Right kidney (tissue), 1 donor: Measurements from ENCODE around the gene SLA2.

ENCODE experiments used
- DNase-seq: peaks from one replicate; pipeline ENCODE4 v3.0.0-alpha.2; 2016

The SLA2 gene

GRCh38 chr20:36607586-36608387 lies 38.2 kb downstream of the SLA2 start:
- DNase-seq: no peak

DNA sequence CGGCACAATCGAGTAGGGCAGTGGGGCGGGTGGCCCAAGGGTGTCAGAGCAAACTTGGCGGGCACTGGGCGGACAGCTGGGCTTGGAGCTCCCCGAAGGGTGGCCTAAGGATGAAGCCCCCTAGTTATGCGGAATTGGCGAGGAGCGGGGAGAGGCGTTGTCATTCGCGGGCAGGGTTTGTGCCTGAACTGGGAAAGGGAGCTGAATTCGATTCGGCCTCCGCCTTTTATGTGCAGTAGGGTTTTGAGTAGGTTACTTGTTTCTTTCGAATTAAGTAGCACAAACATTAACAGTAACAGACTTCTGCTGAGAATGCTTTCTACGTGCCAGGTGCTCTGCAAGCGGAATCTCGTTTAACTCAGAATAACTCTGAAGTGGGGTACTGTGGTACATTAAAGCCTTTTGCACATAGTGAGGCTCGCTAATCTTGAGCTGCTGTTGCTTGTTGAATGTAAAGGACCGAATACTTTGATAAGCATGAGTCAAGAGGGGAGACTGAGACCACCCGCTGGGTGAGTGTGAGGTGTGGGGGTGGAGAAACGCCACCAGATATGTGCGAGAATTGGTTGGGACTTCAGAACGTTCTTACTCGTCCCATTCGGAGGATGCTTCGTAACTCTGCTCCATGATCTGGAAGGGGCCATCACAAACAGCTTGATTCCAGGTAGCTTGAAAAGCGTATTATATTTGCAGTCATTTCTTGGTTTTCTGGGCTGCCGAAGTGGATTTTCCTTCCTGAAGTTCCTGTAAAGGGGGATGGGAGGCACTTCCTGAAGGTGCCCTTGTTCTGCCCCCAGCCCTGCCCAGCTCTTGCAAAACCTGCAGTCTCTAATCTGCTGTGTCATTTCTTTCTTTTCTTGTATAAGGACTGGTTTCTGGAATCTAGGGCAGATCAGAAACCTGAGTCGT lies 39.6 kb downstream of the SLA2 start:
- no peak for DNase-seq

DNA sequence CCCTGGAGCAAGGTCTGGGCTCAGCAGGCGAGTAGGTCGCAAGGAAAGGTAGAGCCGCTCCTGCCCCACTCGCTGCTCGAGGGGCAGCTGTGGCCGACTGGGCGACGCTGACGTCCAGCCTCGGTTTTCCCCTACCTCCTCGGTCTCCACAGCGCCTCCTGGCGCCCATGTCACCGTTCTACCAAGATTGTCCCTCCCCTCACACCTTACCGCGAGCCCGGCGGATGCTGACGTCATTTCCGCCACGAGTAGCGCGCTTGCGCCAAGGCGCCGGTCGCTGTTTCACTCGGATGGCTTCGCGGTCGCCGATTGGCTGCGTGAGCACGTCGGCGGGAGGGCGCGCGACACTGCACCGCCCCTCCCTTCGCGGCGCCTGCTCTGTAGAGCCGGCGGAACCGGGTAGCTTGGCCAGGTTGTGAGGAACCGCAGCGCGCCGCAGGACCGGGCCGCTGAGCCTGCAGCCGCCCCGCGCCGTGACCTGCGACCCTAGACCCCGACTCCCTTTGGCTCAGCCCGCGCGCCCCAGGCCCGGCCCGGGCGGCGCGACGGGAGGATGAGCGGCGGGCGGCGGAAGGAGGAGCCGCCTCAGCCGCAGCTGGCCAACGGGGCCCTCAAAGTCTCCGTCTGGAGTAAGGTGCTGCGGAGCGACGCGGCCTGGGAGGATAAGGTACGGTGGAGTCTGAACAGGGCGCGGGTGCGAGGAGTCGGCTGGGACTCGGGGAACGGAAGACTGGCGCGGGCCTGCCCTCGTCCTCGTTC lies 40.4 kb downstream of the SLA2 start, which contains the start of gene RAB5IF:
TSS of gene RAB5IF (plus strand) at position 381 of the 759 bp plus-strand sequence. CDS start at position 554, 173 bp downstream.
- DNase-seq: peak; percentile 97

GRCh38 chr20:36604952-36605398 lies 41.0 kb downstream of the SLA2 start:
- no peak for DNase-seq

- no peak for DNase-seq
Observed at GRCh38 chr20:36601540-36601939, 44.5 kb downstream of the SLA2 start.

- no peak for DNase-seq
Observed at GRCh38 chr20:36599912-36600345, 46.1 kb downstream of the SLA2 start.

DNA sequence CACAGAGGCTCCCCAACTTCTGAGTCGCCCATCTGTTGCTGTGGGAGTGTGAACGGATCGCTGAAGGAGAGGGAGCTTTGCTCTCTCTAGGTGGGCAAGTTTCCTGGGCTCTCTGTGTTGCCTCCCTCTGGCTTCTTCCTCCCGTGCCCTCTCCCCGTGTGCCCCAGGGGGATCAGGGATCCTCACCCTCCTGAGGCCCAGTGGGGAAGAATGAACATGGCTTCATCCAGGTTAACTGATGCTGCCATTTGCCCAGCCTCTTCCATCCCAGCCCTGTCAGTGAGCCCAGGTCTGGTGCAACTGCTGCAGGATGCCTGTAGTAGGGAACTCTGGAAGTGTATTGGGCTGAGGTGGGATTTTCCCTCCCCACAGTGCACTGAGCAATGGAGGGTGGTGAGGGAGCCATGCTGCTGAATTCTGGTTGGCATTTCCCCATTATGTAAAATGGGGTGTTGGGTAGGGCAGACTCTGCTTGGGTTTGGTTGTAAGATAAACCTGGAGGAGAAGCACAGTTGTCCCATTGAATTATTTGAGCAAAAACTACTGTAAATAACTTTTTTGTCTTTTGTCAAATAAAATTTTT lies 52.6 kb downstream of the SLA2 start:
- DNase-seq: no peak

GRCh38 chr20:36591854-36592641 lies 53.9 kb downstream of the SLA2 start:
- no peak for DNase-seq

GRCh38 chr20:36591281-36591680 lies 54.7 kb downstream of the SLA2 start:
- no peak for DNase-seq

DNA sequence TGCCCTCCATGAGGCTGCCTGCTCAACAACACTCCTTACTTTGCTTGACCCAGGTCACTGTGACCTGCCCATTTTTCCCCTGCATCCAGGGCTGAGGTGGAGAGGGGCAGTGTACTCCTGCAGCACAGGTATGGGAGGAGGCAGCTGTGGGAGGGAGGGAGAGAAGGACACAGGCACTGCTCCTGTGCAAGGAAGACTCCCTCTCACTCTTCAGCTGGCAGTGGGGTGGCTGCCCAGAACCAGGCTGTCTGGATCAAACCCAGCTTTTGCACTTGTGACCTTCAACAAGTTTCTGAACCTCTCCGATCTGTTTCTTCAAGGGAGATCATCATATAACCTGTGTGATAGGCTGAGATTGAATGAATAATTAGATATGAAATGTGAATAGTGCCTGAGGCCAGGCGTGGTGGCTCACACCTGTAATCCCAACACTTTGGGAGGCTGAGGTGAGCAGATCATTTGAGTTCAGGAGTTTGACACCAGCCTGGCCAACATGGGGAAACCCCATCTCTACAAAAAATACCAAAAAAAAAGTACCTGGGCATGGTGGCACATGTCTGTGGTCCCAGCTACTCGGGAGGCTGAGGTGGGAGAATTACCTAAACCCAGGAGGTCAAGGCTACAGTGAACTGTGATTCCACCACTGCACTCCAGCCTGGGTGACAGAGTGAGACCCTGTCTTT lies 58.5 kb downstream of the SLA2 start:
- no peak for DNase-seq

DNA sequence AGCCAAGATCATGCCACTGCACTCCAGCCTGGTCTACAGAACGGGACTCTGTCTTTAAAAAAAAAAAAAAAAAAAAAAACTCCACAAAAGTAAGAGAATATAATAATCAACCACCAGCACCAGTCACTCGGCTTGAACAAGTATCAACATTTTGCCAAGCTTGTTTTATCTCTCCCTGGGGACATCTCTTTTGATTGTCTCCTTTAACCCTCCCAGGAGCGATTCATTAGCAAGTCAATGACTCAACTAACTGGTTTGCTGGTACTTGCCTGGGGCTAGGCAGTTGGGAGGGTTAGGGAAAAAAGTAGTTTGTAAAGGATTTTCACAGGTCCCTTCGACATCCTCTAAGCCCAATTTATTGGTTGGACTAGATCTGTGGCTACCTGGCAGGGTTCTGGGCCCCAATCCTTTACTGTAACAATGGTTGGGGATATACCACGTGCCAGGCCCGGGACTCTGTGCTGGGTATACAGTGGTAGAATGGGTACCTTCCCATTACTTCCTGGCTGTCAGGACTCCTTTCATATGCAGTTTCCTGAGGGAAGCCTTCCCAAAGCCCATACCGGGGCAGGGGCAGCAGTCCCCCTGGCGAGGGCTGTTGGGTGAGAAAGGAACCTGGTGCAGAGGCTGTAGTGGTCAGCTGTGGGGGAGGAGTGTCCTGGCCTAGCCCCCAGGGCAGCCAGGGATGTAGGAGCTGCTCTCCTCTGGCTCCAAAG lies 60.4 kb downstream of the SLA2 start:
- DNase-seq: no peak

DNA sequence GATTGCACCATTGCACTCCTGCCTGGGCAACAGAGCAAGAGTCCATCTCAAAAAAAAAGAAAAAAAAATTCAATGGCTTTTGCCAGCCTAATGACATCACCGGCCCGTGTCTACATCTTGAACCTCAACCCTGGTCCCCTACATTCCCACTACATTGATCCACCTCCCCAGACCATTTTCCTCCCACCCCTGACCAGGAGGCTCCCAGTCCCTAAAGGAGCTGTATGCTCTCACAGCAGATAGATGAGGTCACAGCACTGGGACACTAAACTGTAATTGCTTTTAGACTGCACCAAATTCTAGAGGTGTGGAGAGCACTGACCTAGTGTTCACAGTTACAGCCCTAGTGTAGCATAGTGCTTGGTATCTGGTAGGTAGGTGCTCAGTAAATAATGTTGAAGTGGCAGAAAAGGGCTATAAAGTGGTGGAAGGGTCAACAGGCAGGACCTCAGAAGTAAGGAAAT lies 61.9 kb downstream of the SLA2 start:
- DNase-seq: no peak

DNA sequence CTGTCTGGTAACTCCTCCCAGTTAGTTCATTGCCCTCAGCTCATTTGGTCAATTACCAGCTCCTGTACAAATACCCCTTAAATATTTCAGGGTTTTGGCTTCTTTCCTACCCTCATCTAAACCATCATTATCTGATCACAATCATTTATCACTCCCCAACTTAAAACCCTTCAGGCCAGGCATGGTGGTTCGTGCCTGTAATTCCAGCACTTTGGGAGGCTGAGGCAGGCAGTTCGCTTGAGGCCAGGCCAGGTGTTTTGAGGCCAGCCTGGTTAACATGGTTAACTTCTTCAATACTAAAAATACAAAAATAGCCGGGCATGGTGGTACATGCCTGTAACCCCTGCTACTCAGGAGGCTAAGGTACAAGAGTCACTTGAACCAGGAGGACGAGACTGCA lies 63.2 kb downstream of the SLA2 start:
- no peak for DNase-seq

- DNase-seq: no peak
Observed at GRCh38 chr20:36582322-36582721, 63.7 kb downstream of the SLA2 start.

DNA sequence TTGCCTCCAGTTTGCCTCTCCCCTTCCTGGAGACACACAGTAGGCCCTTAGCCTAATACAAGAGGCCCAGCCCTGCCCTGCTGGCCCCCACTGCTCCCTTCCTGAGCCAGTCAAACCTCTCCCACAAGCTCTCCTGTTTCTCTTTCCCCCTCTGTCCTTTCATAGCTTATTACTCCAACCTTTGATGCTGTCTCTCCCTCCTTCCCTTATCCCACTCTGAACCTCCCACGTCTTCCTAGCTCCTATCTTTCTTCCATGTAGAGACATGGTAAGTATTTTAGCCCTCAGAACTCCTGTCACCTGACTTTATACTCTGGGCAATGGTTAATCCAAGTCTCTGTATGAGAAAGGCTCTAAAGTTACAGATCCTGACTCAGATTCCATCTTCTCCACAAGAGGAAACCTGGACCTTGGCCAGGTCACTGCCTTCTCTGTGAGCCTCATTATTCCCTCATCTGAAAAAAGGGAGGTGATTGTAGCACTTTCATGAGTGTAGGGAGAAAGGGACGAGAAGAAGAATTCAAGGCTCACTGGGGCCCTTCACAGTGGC lies 65.9 kb downstream of the SLA2 start:
- DNase-seq: no peak

DNA sequence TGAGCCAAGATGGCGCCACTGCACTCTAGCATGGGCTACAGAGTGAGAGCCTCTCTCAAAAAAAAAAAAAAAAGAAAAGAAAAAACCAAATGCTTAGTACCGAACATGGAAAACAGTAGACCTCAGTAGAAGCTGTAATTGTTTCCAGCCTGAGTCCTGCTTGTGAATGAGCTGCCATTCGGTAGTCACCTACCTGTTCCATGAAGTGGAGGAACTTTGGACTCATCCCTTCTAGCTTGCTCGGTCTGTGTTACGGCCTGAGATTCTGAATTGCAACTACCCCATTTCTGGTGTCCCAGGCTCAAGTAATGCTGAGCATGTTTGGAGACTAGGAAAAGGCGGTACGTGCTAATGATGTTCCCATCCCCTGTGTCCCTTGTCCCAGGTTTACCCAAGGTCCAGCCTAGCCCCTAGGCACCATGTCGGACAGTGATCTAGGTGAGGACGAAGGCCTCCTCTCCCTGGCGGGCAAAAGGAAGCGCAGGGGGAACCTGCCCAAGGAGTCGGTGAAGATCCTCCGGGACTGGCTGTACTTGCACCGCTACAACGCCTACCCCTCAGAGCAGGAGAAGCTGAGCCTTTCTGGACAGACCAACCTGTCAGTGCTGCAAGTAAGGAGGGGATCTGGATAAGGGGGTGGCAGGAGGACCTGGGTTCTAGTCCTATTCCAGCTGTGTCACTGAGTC lies 67.5 kb downstream of the SLA2 start:
- DNase-seq: no peak

- DNase-seq: no peak
Observed at GRCh38 chr20:36576081-36576445, 69.9 kb downstream of the SLA2 start.

DNA sequence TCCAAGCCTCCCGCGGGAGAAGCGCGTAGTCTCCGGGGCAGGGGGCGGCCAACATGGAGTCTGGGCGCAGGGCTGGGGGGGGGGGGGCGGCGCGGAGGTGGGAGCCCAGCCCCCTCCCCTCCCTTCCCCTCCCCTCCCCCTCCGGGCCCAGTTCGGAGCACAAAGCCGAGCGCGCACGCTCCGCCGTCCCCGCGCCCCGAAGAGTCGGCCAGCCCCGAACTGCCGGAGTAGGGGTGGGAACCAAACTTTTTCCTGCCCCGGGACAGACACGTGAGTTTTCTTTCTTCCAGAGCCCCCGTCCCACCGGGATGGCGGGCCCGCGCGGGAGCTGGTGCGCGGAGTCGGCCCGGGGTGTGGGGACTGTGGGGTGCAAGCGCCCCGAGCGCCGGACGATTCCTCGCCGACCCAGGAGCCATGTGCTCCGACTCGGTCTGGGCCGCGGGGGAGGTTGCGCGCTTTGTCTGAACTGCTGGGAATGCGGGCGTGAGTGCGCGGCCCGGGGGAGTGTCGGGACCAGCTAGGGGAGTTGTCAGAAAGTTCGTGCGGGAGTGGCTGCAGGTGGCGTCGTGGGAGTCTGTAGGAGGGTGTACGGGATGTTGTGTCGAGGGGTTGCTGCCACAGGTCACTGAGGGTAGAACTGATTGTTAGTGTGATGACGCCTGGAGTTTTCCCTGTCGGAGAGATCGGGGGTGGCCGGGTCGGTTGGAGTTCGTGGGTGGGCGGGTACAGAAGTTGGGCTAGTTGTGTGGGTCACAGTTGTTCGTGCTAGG lies 71.4 kb downstream of the SLA2 start:
- DNase-seq: peak; percentile 88
